HG03139 (cell line): ENCODE results near the gene PHC2.

ENCODE experiments used
- ATAC-seq: cut with Tn5 transposase; IDR thresholded peaks from one replicate; pipeline ENCODE4 v1.9.1; 2021; ENCODE audit not compliant: unreplicated experiment

Gene PHC2

DNA sequence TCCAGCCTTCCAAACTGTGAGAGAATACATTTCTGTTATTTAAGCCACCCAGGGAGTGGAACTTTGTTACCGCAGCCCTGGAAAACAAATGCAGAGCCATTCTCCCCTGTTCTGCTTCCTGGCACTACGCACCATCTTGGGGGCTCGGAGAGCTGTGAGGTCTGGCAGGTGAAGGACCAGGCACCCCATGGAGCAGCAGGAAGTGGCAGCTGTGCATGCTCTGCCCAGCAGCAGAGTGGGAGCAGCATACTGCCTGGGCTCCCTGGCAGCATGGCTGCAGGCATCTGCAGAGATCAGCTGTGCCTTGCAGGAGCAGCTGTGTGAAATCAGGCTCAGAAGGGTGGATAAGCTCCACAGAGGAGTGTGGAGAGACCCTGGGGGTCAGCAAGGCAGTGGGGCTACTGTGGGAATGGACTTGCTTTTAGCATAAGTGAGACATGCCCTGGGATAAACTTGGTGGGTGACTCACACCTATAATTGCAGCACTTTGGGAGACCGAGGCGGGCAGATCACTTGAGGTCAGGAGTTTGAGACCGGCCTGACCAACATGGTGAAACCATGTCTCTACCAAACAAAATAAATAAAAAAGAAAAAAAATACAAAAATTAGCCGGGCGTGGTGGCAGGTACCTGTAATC is 23.9 kb upstream of the PHC2 start:
- no peak for ATAC-seq

DNA sequence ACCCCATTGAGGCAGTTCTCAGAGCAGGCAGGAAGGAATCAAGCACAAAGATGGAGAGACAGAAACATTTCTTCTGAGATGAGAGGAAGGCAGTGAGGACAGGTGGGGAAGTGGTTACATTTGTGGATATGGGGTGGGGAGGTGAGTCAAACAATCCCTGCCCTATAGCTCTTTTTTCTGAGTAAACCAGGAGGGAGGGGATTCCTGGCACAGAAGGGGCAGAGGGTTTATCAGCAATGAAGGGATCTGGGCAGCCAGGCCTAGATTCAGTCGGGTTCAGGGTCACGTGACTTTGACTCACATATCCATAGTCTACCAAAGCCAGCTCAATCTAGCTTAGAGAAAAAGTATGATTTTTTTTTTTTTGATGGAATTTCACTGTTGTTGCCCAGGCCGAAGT is 15.7 kb upstream of the PHC2 start:
- ATAC-seq: no peak

DNA sequence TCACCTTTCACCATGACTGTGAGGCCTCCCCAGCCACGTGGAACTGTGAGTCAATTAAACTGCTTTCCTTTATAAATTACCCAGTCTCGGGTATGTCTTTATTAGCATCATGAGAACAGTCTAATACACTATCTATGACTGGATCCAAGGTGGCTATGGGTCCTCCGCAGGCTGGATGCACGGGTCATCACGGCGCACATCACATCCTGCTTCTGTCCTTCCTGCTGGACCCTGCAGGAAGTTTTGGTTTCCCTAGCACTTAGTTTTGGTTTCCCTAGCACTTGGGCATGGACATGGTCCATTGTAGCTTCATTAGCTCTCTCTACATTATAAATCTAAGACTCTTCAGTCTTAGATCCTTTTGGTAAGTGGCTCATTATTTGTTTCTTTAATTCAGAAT is 14.2 kb upstream of the PHC2 start:
- no peak for ATAC-seq

DNA sequence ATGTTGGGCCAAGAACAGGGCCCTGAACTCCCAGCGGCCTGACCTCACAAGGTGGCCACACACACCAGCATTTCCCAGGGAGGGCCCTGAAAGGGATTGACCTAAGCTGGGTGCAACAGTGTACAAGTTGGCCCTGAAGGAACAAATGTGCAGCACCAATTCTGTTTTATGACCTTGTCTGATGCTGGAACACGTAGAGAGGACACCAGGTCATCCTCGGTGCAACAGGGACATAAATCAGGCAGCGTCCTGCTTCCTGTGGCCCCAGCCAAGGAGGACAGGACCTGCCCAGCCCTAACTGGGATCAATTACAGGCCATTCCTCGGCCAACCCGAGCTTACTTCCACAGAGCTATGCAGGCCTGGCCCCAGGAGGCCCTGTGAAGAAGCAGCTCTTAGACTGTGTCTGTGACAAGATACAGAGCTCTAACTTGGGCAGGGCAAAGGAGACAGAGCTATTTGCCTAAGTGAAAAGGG is 12.8 kb upstream of the PHC2 start:
- ATAC-seq: no peak

DNA sequence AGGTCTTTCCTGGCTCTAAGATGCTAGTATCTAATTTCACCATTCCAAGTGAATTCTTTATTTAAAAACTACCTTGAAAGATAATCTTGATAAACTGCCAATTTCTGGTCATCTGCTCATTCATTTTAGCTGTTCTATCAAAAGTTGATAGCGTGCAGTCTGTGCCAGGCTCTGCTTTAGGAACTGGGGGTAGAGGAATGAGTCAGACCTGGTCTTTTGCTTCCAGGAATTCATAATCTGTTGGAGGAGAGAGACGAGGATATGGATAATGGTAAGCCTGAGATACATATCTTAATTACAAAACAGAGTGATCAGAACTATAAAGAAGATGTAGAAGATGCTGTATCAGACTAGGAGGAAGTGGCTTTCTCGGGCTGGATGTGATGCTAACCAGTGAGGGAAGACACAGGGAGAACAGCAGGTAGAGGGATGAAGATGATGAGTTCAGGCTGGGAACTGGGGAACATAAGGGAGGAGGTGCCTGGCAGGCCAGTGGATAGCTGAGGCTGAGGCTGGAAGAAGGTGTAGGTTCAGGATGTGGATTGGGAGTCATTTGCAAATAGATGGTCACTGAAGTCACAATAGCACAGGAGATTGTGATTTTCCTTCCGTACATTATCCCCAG is 12.3 kb upstream of the PHC2 start:
- ATAC-seq: no peak

DNA sequence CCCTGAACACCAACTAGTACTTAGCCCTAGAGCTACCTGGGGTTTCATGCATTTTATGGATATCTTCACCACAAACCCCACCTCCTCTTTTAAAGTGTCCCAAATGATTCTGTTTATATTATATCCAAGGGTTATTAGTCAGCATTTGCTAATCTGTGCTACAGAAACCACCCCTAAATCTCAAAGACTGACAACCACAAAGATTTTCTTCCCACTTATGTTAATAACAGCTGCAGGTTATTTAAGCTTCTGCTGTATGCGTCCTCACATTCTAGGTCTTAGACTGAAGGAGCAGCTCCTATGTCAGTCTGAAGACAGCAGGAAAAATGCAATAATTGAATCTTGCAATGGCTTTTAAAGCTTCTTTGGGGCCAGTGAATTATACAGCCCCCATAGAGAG is 11.2 kb upstream of the PHC2 start:
- no peak for ATAC-seq

DNA sequence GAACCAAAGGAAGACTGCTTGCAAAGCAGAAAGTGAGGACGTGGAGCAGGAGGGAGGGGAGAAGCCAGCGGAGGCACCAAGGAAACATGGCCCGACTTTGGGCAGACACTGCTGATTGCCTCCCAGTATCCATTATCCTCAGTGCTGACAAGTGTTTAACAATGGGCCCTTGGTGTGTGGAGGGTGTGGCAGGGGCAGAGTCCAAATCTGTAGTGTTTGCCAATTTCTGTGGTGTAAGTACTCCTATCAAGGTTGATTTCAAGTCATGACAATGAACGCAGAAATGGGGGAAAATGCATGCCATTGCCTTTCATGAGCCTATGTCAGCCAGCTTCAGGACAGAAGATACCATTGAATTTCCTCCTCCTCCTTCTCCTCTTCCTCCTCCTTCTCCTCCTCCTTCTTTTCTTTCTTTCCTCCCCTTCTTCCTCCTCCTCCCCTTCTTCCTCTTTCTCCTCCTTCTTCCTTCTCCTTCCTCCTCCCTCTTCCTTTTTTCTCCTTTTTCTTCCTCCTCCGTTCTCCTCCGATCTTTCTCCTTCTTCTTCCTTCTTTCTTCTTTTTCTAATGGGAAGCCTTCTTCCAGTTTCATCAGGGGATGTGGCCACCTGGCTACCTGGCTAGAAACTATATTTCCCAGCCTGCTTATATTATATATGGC is 10.3 kb upstream of the PHC2 start:
- ATAC-seq: no peak

DNA sequence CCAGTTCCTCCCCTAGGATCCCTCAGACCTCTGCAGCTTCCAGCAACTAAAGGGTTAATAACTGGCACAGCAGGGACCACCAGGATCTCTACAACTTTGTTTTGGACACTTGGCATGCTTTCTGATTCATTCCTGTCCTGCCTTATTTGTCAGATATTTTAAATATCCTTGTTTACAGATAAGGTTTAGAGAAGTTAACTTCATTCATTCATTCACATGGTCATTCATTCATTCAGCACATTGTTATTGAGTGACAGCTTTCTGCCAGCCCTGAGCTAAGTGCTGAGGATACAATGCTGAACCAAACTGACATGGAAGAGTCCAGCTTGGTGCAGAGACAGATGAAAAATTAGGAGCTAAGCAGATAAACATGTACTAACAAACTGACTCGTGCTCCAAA is 8.8 kb upstream of the PHC2 start:
- ATAC-seq: no peak

DNA sequence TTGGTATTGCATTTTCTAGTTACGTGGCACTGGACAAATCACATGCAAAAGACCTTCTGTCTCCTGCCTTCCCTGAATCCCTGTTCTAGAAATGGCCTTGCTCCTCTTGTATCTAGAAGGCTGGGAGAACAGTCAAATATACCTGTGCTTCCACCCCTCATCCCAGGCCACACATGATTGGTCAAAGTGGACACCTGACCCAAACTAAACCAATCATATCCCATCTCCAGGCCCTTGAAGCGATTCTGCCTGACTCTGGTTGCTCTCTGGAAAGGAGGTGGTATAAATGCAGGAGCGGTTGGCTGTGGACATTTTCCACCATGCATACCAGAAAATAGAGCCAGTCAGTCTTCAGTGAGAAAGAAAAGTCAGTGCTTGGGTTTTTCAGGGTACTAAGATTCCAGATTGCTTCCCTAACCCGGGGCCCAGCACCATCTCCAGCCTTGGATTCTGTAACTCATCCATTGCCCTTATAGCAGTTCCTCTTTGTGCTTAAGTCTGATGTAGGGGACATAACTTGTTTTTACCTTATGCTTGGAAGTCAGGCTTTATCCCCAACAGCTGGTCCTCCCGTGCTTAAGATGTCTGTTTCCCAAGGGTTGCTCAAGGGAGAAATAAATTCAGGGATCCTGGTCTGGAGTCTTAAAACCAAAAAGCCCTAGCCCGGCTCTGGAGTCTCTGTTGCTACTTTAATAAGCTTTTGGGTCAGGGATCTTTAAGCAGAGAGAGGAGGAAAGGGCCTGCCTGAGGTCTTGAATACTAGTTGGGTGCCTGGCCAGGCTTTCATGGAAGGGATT is 7.7 kb upstream of the PHC2 start:
- no peak for ATAC-seq

DNA sequence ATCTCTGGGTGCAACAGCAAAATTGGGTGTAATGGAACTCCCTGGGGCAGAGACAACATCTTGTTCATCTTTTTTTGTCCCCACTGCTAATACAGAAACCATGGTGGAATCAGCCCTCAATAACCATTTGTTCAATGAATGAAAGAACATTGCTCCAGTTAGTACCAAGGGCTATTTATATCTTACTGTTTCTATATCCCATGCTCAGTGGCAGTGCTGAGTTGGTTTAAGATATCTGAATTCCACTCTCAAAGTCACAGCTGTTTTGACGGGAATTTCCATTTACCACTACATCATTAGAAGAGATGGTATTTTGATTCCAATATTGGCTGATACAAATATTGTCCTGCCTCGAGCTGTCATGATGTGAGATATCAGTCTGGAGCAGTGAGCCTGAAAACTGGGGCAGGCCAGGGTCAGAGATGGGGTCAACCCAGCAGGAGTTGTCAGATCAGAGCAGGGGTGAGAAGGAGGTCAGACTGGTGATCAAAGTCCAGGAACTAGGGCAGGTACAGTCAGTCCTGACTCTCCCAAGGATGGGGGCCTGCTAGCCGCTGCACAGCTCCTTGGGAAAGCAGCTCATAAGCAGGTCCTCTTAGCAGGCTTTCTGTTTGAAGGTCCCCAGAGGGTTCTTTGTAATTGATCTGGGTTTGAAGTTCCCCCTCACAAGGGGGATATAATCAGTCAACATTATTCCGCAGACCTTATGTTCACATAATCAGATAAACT is 5.8 kb upstream of the PHC2 start:
- no peak for ATAC-seq

DNA sequence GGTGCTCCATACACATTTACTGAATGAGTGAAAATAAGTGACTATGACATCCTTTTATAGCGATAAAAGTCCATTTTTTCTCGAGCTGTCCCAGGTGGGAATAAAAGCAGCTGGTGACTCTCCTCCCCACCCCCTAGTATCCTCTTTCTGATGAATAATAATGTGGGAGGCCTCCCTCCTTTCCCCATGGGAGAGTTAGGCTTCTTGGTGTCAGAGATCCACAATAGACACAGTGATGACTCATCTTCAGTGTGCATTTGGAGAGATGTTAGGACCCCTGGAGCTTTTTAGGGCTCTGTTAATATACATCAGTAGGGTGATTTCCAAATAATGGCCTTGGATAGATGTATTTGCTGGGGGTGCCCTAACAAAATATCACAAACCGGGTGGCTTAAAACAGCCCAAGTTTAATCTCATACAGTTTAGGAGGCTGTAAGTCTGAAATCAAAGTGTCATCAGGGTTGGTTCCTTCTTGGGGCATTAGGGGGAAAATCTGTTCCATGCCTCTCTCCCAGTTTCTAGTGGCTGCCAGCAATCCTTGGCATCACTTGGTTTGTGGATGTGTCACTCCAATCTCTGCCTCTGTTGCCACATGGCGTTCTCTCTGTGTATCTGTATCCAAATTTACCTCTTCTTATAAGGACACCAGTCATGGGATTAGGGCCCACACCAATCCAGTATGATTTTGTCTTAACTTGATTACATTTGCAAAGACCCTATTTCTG is 4.4 kb upstream of the PHC2 start:
- no peak for ATAC-seq

DNA sequence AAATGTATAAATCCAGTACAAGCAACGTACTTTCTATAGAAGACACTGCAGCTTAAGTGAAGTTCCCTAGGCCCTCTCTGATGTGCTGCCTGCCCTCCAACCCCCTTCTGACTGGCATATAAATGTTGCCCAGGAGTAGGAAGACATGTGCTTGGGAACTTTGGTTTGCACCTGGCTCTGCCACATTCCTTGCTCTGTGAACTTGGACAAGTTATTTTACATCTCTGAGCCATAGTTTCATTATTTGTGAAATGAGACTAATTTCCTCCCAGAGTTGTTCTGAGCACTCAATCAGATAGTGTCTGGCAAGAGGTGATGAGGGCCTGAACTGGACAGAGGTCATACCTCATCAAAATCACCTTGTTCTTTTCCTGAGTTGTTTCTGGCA is 3.5 kb upstream of the PHC2 start:
- no peak for ATAC-seq

DNA sequence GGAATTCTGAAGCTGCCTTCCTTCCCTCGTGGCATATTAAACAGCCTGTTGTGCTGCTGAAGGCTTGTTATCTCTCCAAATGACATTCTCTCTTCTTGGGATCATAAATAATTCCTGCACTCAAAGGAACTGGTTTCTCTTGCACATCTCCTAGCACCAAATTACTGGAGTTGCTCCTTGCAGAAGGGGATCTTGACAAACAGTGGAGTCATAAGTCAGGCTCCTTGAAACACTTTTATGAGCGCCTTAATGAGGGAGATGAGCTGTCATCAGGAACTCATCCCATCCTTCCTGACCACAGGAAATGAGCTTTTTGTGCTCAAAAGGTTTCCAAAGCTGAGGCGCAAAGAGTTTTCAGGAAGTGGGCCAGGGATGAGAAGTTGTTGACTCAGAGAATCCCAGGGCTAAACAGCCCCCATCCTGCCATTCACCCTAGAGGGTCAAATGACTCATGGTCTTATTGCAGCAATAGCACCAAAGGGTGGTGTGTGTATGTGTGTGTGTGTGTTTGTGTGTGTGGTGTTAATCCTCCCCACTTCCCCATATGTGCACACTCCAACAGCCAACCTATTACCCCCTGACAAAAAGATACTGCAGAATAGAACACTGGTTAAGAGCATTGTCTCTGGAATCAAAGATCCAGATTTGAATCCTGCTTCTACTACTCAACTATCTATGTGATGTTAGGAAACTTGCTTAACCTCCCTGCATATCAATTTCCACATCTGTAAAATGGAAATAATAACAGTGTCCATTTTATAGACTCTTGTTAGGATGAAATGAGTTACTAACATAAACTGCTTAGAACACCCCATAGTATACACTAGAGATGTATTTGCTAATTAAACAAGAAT is 2.8 kb upstream of the PHC2 start:
- ATAC-seq: no peak

DNA sequence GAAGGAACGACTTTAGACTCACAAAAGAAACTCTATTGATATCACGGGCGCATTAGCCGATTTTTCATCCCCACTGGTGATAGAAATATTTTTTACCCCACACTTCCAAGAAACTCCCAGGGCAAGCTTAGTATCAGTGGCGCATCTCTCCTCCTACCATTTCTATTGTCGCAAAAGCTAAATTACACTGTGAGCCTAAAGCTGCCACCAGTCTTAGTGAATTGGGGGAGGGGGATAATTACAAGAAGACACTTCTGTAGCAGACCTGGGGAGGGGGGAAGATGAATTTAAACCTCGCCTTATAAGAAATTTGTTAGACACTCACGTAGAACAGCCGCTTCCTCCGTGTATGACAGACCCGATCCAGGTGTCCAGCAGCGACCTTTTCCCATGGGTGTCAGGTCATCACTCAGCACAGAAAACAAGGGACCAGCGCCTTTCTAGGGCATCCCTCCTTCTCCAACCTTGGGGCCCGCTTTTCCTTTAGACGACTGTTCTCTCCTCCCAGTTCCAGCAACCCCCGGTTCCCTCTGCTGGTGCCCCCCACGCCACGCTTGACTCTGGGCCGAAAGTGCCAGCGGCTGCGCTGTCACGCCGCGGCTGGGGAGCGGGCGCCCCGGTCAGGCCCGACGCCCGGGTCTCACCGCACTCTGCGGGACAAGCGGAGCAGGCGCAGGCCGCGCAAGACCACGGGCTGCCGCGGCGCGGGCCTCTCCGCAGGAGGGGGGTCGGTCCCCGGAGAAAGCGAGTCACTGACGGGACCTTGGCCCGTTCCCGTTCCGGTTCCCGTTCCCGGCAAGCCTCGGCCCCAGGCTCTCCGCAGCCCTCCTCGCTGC is 821 bp downstream of the PHC2 start:
- peak; percentile 10 for ATAC-seq

DNA sequence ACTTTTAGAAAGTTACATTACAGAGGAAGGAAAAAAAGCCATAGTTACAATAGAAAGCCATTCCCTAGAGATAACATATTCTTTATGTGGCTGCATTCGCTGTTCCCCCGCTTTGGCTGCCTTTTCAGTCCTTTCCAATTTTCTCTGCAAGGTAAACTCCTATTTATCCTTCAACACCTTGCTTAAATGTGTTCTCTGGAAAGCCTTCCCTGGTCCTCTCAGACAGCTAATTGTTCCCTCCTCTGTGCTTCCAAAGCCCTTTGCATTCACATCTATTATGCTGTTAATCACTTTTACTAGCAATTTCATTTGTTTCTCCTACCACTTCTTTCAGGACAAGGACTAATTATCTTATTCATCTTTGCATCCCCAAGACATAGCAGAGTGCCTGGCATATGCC is 1.6 kb downstream of the PHC2 start:
- ATAC-seq: no peak

DNA sequence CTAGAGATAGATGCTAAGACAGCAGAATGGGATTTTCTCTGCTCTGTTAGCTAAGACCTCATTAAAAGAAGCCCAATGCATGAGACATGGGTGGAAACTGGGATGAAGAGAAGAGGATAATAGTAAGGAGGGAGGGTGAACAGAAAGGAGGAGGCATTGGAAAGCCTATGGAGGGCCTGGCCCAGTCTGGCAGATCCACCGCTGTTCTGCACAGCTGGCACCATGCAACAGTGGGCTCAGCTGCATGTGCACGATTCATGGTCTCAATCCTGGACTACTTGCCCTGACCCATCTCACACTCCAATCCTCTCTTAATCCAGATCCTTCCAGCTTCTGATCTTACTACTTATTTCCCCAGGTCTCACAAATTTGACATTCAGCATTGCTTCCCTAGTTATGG is 2.2 kb downstream of the PHC2 start:
- no peak for ATAC-seq

DNA sequence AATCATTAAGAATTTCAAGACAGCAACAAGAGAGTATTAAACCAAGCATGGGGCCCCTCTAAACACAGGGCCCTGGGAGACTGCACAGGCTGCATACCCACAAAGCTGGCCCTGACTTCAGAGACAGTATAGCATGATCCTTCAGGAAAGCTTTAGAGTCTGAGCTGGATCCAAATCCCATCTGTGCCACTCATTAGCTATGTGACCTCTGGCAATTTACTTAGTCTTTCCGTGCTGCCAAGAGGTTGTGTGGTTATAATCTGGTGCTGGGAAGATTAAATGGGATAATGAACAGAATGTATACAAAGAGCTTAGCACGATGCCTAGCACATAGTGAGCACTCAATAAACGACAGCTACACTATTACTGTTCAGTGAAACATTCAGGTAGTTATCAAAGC is 4.0 kb downstream of the PHC2 start:
- ATAC-seq: no peak

DNA sequence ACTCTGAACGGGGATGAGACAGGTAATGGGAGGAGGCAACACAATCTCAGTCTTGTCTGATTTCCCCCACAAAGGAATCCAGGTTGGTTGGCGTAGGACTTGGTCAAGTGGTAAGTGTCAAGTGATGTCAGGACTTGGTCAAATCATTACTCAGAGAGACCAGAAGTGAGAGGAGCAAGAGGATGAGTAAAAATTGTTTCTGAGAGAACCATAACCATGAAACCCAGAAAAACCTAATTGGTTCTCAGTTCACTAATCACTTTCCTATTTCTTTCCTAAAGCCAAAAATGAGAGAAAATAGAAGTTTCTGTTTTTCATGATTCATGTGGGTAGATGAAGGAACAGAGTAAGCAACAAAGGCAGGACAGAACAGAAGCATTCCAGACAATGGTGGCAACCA is 5.0 kb downstream of the PHC2 start:
- no peak for ATAC-seq

DNA sequence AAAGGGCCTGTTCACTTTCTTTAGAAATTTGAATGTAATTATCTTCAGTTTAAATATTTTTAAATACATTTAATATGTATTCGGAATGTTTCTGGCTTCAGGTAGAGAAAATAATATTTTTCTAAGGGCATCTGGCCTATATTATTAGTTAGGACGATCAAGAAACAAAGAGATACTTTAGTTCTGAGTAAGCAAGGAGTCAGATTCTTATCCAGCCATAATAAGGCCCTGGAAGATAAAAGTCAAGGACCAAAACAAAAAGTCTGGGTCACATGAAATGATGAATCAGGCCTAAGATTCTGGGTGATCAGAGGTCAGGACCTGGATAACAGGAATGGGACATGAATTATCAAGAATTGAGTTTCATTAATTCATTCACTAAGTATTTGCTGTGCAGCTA is 6.3 kb downstream of the PHC2 start:
- no peak for ATAC-seq
